Heart right ventricle (tissue), 16 donors: ENCODE results near the gene MYH14. TPM values are rescaled to one million over a fixed set of nuclear protein-coding genes. Genes with fewer than 3 reads are reported as not detected.

ENCODE experiments used
- ATAC-seq, 8 donors: fragments of 200-7000 bp; cut with Tn5 transposase; one replicate each; pipeline ENCODE4 v1.9.1; 2020; ENCODE audit warnings: mild to moderate bottlenecking in 8 of 8, moderate library complexity in 8 of 8, moderate number of reproducible peaks in 1 of 8
- DNase-seq, 2 donors: peaks; one replicate each; pipeline ENCODE4 v3.0.0-alpha.2; 2020
- H3K27ac ChIP-seq, 10 donors: fragments of 200-600 bp; sonication (generic) in 2 of 10; one replicate each; pipeline versions ENCODE4 v1.5.0 to v1.8.0; 2020 to 2022; ENCODE audit warnings: mild to moderate bottlenecking in 3 of 10
- H3K27me3 ChIP-seq, 7 donors: fragments of 200-600 bp; one replicate each; pipeline ENCODE4 v1.8.0; 2021 to 2022; ENCODE audit warnings: mild to moderate bottlenecking in 2 of 7
- H3K36me3 ChIP-seq, 9 donors: fragments of 200-600 bp; sonication (generic) in 1 of 9; one replicate each; pipeline versions ENCODE4 v1.5.0 to v1.8.0; 2020 to 2022; ENCODE audit warnings: mild to moderate bottlenecking in 2 of 9
- H3K4me1 ChIP-seq, 9 donors: fragments of 200-600 bp; sonication (generic) in 1 of 9; one replicate each; pipeline versions ENCODE4 v1.5.0 to v1.8.0; 2020 to 2022; ENCODE audit warnings: mild to moderate bottlenecking in 4 of 9
- H3K4me3 ChIP-seq, 10 donors: fragments of 200-600 bp; sonication (generic) in 2 of 10; one replicate each; pipeline versions ENCODE4 v1.5.0 to v1.8.0; 2020 to 2022; ENCODE audit warnings: mild to moderate bottlenecking in 7 of 10, moderate library complexity in 2 of 10
- H3K9me3 ChIP-seq, 11 donors: fragments of 200-600 bp in 10 of 11; sonication (generic) in 2 of 11; one replicate each; pipeline versions ENCODE4 v1.5.0 to v1.8.0; 2013 to 2022; ENCODE audit warnings: mild to moderate bottlenecking in 2 of 11, control low read depth in 1 of 11, moderate library complexity in 1 of 11
- CTCF ChIP-seq, 9 donors: fragments of 200-600 bp; sonication (generic) in 2 of 9; IDR thresholded peaks; one replicate each; pipeline versions ENCODE4 v1.5.0 to v1.8.0; 2021 to 2022; ENCODE audit warnings: antibody characterized with exemption in 9 of 9, mild to moderate bottlenecking in 5 of 9, moderate library complexity in 1 of 9
- WGBS, 2 donors: extraction: QIAGEN DNeasy Blood & Tissue Kit; methylation state at CpG; one replicate each; pipeline ENCODE4 v1.1.7; 2013; ENCODE audit warnings: inconsistent platforms in 1 of 2; 5-methylcytosine and 5-hydroxymethylcytosine counted together
- intact Hi-C, 10 donors: fragments of 100-400 bp; cut with DNase I; formaldehyde crosslinking; loops; one replicate each; pipeline versions ENCODE4 v1.11.1 to v1.14.2; 2022
- polyA plus RNA-seq, 2 donors: library from polyadenylated mRNA; stranded (reverse); fragments of 200-250 nt; gene quantifications; one replicate each; pipeline ENCODE4 v1.2.3, GENCODE V29; 2013
- total RNA-seq, 10 donors: library from RNA; stranded (reverse); fragmentation: NEBNext Ultra II Directional in 3 of 10; extraction: Animal tissue kit (Norgen Biotek cat#: 25700) in 3 of 10; gene quantifications; one replicate each; pipeline versions ENCODE4 v1.2.1 to v1.2.4, GENCODE V29; 2021 to 2023
- donor health status: Arrhythmogenic right ventricular cardiomyopathy.
- donor health status: ischemic (EF 13 %, LVEDD 7.1; RV severe dilation, severe dysfunction).
- donor health status: healthy with polysubstance abuse.
- donor health status: DM: no; HTN: yes; CAD: no.
- donor health status: DM: no; HTN: no; CAD: no.
- donor health status: ischemic (EF 25% LVEDD 6.9; RV normal size, moderate dysfunction).
- donor health status: ischemic (EF 25% LVEDD 5.7; RV mildly dilated, moderate dysfunction).
- donor health status: healthy.
- donor health status: DM: yes; HTN: yes; CAD: no.
- donor health status: Ischemic cardiomyopathy.
- donor health status: ischemic (EF 35%, LVEDD 5.7; RV mildly dilated, moderate dysfunction).
- donor health status: nonischemic (EF 11% LVEDD 7.7; RV severe dilation, severe dysfunction).
- donor health status: DM: yes; HTN: yes; CAD: no.
- donor health status: PGD.
- donor health status: ischemic (EF 29% LVEDD 5.4; RV normal size, mild dysfunction).
- donor health status: nonischemic (EF 23%, LVEDD 6.1; RV moderate dilation, normal function).

MYH14 gene
- total and polyA plus RNA-seq, 12 donors: 29.3 to 149 (median 102) TPM

GRCh38 chr19:50326101-50326664 lies 122.8 kb downstream of the MYH14 start:
- H3K27me3 ChIP-seq: peaks cover 0 to 55% (median 37%) of the 10 kb centered on the region in 7 donors
- no peaks in the 10 kb centered on the region for H3K36me3 ChIP-seq
- intact Hi-C loops: loop anchor here in 1 of 10 donors (5.0 kb wide), 1 partner anchor 159 kb away; no protein-coding TSS in a partner anchor
- ATAC-seq (no peak), DNase-seq (no peak)
- peak overlapping the region in 5 of 10 donors; percentile 14 to 27 (median 20) for H3K4me3 ChIP-seq
- H3K9me3 ChIP-seq: no peaks in the 10 kb centered on the region
- peaks cover 3 to 37% (median 20%) of the 10 kb centered on the region in 9 donors for H3K4me1 ChIP-seq
- TF ChIP-seq CTCF (IDR thresholded peaks at IDR 0.05): no peak
- WGBS, 2 donors: 1 to 3% methylated on average over 24 to 26 of the region's 26 CpGs
- H3K27ac ChIP-seq: no peak overlapping the region

GRCh38 chr19:50327013-50327412 lies 123.6 kb downstream of the MYH14 start:
- Histone ChIP-seq H3K27me3 (peaks cover 0 to 63% (median 42%) of the 10 kb centered on the region in 7 donors), H3K9me3 (no peaks in the 10 kb centered on the region), H3K36me3 (no peaks in the 10 kb centered on the region), H3K4me1 (peaks cover 3 to 42% (median 20%) of the 10 kb centered on the region in 9 donors), H3K4me3 (no peak overlapping the region), H3K27ac (no peak overlapping the region)
- TF ChIP-seq CTCF (IDR thresholded peaks at IDR 0.05): no peak
- ATAC-seq (no peak), DNase-seq (no peak)
- 36 to 55% methylated on average over 3 to 4 of the region's 4 CpGs for WGBS, 2 donors
- intact Hi-C loops: loop anchor here in 1 of 10 donors (5.0 kb wide), 1 partner anchor 160 kb away; no protein-coding TSS in a partner anchor

- Histone ChIP-seq H3K9me3 (no peaks in the 10 kb centered on the region), H3K27me3 (peaks cover 0 to 70% (median 49%) of the 10 kb centered on the region in 7 donors)
- intact Hi-C loops: loop anchor here in 1 of 10 donors (5.0 kb wide), 1 partner anchor 160 kb away; no protein-coding TSS in a partner anchor
Measured at GRCh38 chr19:50327461-50328223, 124.2 kb downstream of the MYH14 start.

More at GRCh38 chr19:50327461-50328223, 124.2 kb downstream of the MYH14 start:
- Histone ChIP-seq H3K4me1 (peaks cover 3 to 47% (median 20%) of the 10 kb centered on the region in 9 donors), H3K36me3 (no peaks in the 10 kb centered on the region), H3K27ac (no peak overlapping the region), H3K4me3 (no peak overlapping the region)
- ATAC-seq (no peak), DNase-seq (no peak)
- TF ChIP-seq CTCF (IDR thresholded peaks at IDR 0.05): no peak
- 15 to 19% methylated on average over 16 to 18 of the region's 20 CpGs for WGBS, 2 donors
